ENCODE data around the gene MB21D2. TPM values are rescaled to one million over a fixed set of nuclear protein-coding genes. Genes with fewer than 3 reads are reported as not detected.

Gene MB21D2
- total and polyA plus RNA-seq, 8 donors = 3.2 to 6.9 (median 5.7) TPM

- intact Hi-C loops (cut with DNase I) = no loop called here
- no peak for ATAC-seq
Observed at GRCh38 chr3:192897005-192897404, 20.7 kb downstream of the MB21D2 start.

GRCh38 chr3:192896208-192896607 lies 21.4 kb downstream of the MB21D2 start:
- TF ChIP-seq CTCF (IDR thresholded peaks at IDR 0.05) = no peak
- Histone ChIP-seq H3K27me3 (no peaks in the 10 kb centered on the region), H3K27ac (no peak overlapping the region), H3K9me3 (no peaks in the 10 kb centered on the region), H3K36me3 (no peaks in the 10 kb centered on the region), H3K4me3 (no peak overlapping the region), H3K4me1 (peaks cover 0 to 8% of the 10 kb centered on the region in 2 donors)
- DNase-seq (no peak), ATAC-seq (no peak)
- intact Hi-C loops (cut with DNase I) = no loop called here

More at GRCh38 chr3:192897005-192897404, 20.7 kb downstream of the MB21D2 start:
- DNase-seq = no peak
- no peak overlapping the region for H3K4me3 ChIP-seq
- peaks cover 0 to 8% of the 10 kb centered on the region in 2 donors for H3K4me1 ChIP-seq
- no peak for TF ChIP-seq CTCF (IDR thresholded peaks at IDR 0.05)
- no peaks in the 10 kb centered on the region for H3K9me3 ChIP-seq
- H3K27me3 ChIP-seq = no peaks in the 10 kb centered on the region
- no peak overlapping the region for H3K27ac ChIP-seq
- H3K36me3 ChIP-seq = no peaks in the 10 kb centered on the region

GRCh38 chr3:192894676-192895075 lies 23.0 kb downstream of the MB21D2 start:
- no peak for ATAC-seq
- intact Hi-C loops (cut with DNase I) = no loop called here
- TF ChIP-seq CTCF (IDR thresholded peaks at IDR 0.05) = no peak
- H3K36me3 ChIP-seq = no peaks in the 10 kb centered on the region
- no peaks in the 10 kb centered on the region for H3K9me3 ChIP-seq
- H3K4me1 ChIP-seq = peaks cover 0 to 8% of the 10 kb centered on the region in 2 donors
- DNase-seq = no peak
- H3K27ac ChIP-seq = no peak overlapping the region
- H3K4me3 ChIP-seq = no peak overlapping the region
- H3K27me3 ChIP-seq = peaks cover 0 to 6% of the 10 kb centered on the region in 2 donors

DNA sequence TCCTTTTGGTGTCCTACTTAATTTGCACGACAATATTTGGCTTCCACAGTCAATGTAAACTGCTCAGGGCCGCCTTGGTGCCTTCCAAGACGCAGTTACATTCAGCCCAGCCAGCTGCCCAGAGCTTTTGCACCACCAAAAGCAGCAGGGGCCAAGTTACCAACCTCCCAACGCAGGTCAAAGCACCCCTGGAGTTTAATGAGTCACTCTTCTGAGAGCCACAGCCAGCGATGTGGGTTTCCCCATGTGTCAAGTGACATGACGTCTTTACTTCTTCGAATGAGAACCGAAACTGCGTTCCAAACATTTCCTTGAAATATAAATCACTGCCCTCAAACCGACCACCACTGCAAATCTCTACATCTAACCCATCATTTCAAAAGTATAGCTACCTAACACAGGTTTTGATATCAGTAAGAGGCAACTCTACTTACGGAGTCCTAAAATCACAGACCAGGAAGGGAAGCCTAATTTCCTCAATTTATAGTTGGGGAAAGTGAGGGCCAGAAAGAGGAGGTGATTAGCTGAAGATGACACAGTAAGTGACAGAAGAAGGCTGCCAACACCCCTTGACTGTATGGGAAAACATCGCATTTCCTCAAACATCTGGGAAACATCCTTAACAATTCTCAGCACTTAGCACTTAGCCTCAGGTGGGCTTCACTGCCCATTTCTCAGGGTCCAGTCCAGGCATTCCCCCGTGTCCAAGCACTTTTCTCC lies 24.5 kb downstream of the MB21D2 start:
- no peak for TF ChIP-seq CTCF (IDR thresholded peaks at IDR 0.05)
- ATAC-seq (peak; percentile 81), DNase-seq (peak in 3 of 4 donors; percentile 16 to 77 (median 49))
- peaks cover 0 to 19% of the 10 kb centered on the region in 2 donors for H3K27me3 ChIP-seq
- H3K4me3 ChIP-seq = no peak overlapping the region
- no peaks in the 10 kb centered on the region for H3K36me3 ChIP-seq
- H3K27ac ChIP-seq = peak overlapping the region; percentile 28 to 55
- intact Hi-C loops (cut with DNase I) = no loop called here
- H3K9me3 ChIP-seq = no peaks in the 10 kb centered on the region
- H3K4me1 ChIP-seq = peaks cover 8 to 14% of the 10 kb centered on the region in 2 donors

GRCh38 chr3:192890347-192891335 lies 27.0 kb downstream of the MB21D2 start:
- H3K36me3 ChIP-seq = no peaks in the 10 kb centered on the region
- no peak for TF ChIP-seq CTCF (IDR thresholded peaks at IDR 0.05)
- no peak for ATAC-seq

More at GRCh38 chr3:192890347-192891335, 27.0 kb downstream of the MB21D2 start:
- intact Hi-C loops (cut with DNase I) = no loop called here
- Histone ChIP-seq H3K27me3 (peaks cover 0 to 25% of the 10 kb centered on the region in 2 donors), H3K4me1 (peaks cover 8 to 17% of the 10 kb centered on the region in 2 donors), H3K9me3 (no peaks in the 10 kb centered on the region), H3K4me3 (no peak overlapping the region), H3K27ac (no peak overlapping the region)
- DNase-seq = no peak

All from left lung (tissue), 10 donors.